Measurements from ENCODE around the gene PARD6B. TPM values are rescaled to one million over a fixed set of nuclear protein-coding genes. Genes with fewer than 3 reads are reported as not detected.
"Not testable (repeated sequence)": the region's sequence is repeated elsewhere in the genome, so short reads cannot be mapped to it uniquely, and the experiment has no call there.

The PARD6B gene
- total and polyA plus RNA-seq, 2 of the 4 experiments (the other 2 are of a cell fraction) = 0.17 to 0.90 TPM

GRCh38 chr20:50769551-50770085 lies 38.2 kb downstream of the PARD6B start:
- H4K20me1 ChIP-seq (ENCODE audit: insufficient read depth, low read length); H3K4me3 ChIP-seq (ENCODE audit: insufficient read depth, low read depth, low read length); CTCF ChIA-PET; intact Hi-C loops (cut with micrococcal nuclease); H3K4ac ChIP-seq (ENCODE audit: low read depth, low read length); H3K4me1 ChIP-seq (ENCODE audit: control insufficient read depth, insufficient read depth, low read length); BruUV-seq (replicated peaks); H3K9ac ChIP-seq (ENCODE audit: low read depth, low read length); H2AK5ac ChIP-seq (ENCODE audit: low read depth, low read length); H4K5ac ChIP-seq (ENCODE audit: low read depth, low read length); H3K14ac ChIP-seq (replicated peaks; ENCODE audit: low read depth, low read length); H2BK5ac ChIP-seq (ENCODE audit: low read depth, low read length, poor library complexity, severe bottlenecking); H3K79me1 ChIP-seq (ENCODE audit: low read depth in 1 of 2, low read length in 2 of 2); H4K8ac ChIP-seq (ENCODE audit: low read depth in 2 of 2, low read length in 2 of 2); H3K27ac ChIP-seq (ENCODE audit: insufficient read depth, low read length); H3K18ac ChIP-seq (ENCODE audit: low read depth, low read length); dilution Hi-C loops (cut with HindIII; ENCODE audit: low sequenced_read_pairs, unreplicated experiment); H4K91ac ChIP-seq (ENCODE audit: insufficient read depth, low read depth, low read length); ATAC-seq (ENCODE audit: low read depth); H2AK9ac ChIP-seq (replicated peaks; ENCODE audit: low read depth, low read length, poor library complexity); H2AFZ ChIP-seq (replicated peaks; ENCODE audit: low read length, poor library complexity); H3K9me1 ChIP-seq (ENCODE audit: insufficient read depth, low read length); H3K23ac ChIP-seq (ENCODE audit: low read depth, low read length); H3K36me3 ChIP-seq (ENCODE audit: control insufficient read depth, insufficient read depth, low read length); H3K27me3 ChIP-seq (ENCODE audit: control insufficient read depth, insufficient read depth, low read length); DNase-seq; H3K4me2 ChIP-seq (ENCODE audit: low read depth, low read length); in situ Hi-C loops (cut with MboI; ENCODE audit: low sequenced_read_pairs); H2BK20ac ChIP-seq (ENCODE audit: low read depth, low read length); H2BK15ac ChIP-seq (ENCODE audit: low read depth, low read length); H3K9me3 ChIP-seq (ENCODE audit: control insufficient read depth, insufficient read depth, low read length); H3K56ac ChIP-seq (ENCODE audit: extremely low read depth, insufficient read depth, low read length); POLR2A ChIA-PET (ENCODE audit: unreplicated experiment): not testable (repeated sequence)
- 83% methylated on average over 1 of the region's 12 CpGs; no CpG with 5 or more reads in 1 of the 2 experiments for WGBS, 2 experiments (ENCODE audit: extremely low coverage in 2 of 2, insufficient read length in 1 of 2)
- H2BK120ac ChIP-seq (ENCODE audit: low read depth, low read length) = peak overlapping the region; percentile 40; the same call in 1 of the 2 replicates

- H4K8ac ChIP-seq (ENCODE audit: low read depth in 2 of 2, low read length in 2 of 2); H2BK15ac ChIP-seq (ENCODE audit: low read depth, low read length); H2AFZ ChIP-seq (replicated peaks; ENCODE audit: low read length, poor library complexity); H3K9ac ChIP-seq (ENCODE audit: low read depth, low read length); intact Hi-C loops (cut with micrococcal nuclease); H3K4me2 ChIP-seq (ENCODE audit: low read depth, low read length); BruUV-seq (replicated peaks); H3K27ac ChIP-seq (ENCODE audit: insufficient read depth, low read length); H3K23ac ChIP-seq (ENCODE audit: low read depth, low read length); H3K27me3 ChIP-seq (ENCODE audit: control insufficient read depth, insufficient read depth, low read length); H2AK9ac ChIP-seq (replicated peaks; ENCODE audit: low read depth, low read length, poor library complexity); in situ Hi-C loops (cut with MboI; ENCODE audit: low sequenced_read_pairs); H4K20me1 ChIP-seq (ENCODE audit: insufficient read depth, low read length); H4K5ac ChIP-seq (ENCODE audit: low read depth, low read length); H2BK5ac ChIP-seq (ENCODE audit: low read depth, low read length, poor library complexity, severe bottlenecking); H2AK5ac ChIP-seq (ENCODE audit: low read depth, low read length); H3K9me3 ChIP-seq (ENCODE audit: control insufficient read depth, insufficient read depth, low read length); H3K79me1 ChIP-seq (ENCODE audit: low read depth in 1 of 2, low read length in 2 of 2); H3K9me1 ChIP-seq (ENCODE audit: insufficient read depth, low read length); H2BK120ac ChIP-seq (ENCODE audit: low read depth, low read length); DNase-seq; dilution Hi-C loops (cut with HindIII; ENCODE audit: low sequenced_read_pairs, unreplicated experiment); H2BK20ac ChIP-seq (ENCODE audit: low read depth, low read length); H3K4me3 ChIP-seq (ENCODE audit: insufficient read depth, low read depth, low read length); H3K18ac ChIP-seq (ENCODE audit: low read depth, low read length); H3K56ac ChIP-seq (ENCODE audit: extremely low read depth, insufficient read depth, low read length); H3K4ac ChIP-seq (ENCODE audit: low read depth, low read length); H3K14ac ChIP-seq (replicated peaks; ENCODE audit: low read depth, low read length); H4K91ac ChIP-seq (ENCODE audit: insufficient read depth, low read depth, low read length); POLR2A ChIA-PET (ENCODE audit: unreplicated experiment); H3K4me1 ChIP-seq (ENCODE audit: control insufficient read depth, insufficient read depth, low read length); H3K36me3 ChIP-seq (ENCODE audit: control insufficient read depth, insufficient read depth, low read length); CTCF ChIA-PET: not testable (repeated sequence)
- ATAC-seq (ENCODE audit: low read depth) = peak; percentile 46; the same call in 1 of the 2 replicates
- 100% methylated on average over 1 of the region's 8 CpGs; no CpG with 5 or more reads in 1 of the 2 experiments for WGBS, 2 experiments (ENCODE audit: extremely low coverage in 2 of 2, insufficient read length in 1 of 2)
Observed at GRCh38 chr20:50771419-50772080, 40.2 kb downstream of the PARD6B start.
